SKM-1 (cell line): ENCODE data around the gene SYT7.
A peak's percentile ranks its signal among the peaks of the same experiment; 100 is the strongest.

Source experiments
- DNase-seq: peaks from one replicate; lab custom pipeline; 2025; ENCODE audit not compliant: unreplicated experiment; lab: John Stamatoyannopoulos, UW

SYT7 gene

DNA sequence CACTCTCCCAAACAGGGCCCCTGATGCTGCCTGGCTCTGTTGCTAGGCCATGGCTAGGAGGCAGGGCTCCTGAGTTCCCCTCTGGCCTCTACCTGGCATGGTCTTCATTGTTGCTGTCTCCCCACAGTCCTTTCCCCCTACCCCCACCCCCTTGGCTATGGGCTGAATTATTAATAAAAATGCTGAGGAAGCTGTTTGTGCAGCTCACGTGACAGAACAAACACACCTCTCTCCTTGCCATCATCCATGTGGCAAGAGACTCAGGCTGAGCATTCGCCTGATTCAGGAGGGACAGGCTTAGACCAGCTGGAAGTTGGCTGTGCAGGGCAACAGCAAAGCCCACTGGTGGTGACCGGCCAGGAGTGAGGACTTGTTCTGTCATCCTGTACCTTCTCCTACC lies 4.2 kb upstream of the SYT7 start:
- DNase-seq: no peak

DNA sequence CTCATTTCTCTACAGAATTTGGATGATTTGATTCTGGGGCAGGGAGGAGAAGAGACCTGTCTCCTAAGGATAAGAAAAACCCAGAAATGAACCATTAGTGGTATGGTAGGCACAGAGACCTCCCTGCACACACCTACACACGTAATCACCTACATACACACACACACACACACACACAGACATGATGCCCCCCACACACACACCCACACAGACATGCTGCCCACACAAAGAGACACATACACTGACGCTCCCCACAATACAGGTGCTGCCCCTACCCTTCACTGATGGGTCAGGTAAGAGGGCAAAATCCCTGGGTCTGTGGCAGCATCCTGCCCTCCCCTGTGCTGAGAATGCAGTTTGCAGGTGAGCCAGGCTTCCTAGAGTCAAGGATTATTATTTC lies 1.1 kb upstream of the SYT7 start:
- no peak for DNase-seq

DNA sequence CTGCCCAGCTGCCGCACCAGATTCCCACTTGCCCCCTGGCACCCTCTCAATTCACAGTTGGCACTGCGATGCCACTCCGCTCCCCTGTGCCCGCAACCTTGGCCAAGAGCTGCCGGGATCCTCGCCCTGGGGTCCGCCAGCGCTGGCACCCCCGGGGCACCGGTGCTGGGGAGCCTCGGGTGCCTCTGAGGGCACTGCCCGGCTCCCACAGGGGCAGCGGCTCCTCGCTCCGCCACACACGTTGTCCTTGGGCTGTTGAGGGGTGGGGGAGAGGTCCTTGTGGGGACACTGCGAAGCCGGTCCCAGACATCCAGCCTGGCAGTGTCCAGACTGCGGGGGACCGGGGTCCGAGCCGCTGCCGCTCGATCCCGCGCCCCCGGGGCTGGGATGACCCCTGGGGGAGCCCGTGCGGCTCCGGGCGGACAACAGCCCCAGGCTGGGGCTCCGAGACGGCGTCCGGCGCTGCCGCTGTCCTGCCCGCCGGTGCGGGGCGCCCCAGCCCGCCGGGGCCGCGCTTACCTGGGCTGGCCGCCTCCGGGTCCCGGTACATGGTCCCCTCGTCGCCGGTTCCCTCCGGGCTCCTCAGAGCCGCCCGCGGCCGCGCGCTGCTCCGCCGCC lies 496 bp downstream of the SYT7 start:
- DNase-seq: no peak

DNA sequence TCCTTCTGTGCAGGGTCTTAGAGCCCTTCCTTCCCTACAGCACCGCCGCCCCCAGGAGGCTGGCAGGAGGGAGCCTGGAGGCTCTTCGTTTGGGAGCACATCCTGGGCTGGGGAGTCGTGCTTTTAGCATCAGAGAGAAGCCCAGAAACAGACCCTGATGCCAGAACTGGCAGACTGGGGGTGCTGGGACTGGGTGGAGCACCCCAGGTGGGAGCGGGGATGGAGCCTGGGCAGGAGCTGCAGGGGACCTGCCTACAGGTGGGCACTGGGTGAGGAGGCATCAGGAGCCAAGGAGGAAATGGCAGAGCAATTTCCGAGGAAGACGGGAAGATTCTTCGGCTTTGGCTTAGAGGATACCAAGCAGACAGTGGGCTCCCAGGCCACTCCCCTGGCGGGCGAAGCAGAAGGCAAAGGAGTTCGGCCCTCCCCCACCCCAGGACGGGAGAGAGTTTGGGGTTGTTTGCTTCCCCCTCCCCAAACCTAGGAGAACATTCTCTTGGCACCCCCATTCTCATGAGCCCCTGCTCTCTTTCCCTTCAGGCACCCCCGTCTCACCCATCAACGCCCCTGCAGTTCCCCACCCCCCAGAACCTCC lies 1.1 kb downstream of the SYT7 start:
- no peak for DNase-seq

DNA sequence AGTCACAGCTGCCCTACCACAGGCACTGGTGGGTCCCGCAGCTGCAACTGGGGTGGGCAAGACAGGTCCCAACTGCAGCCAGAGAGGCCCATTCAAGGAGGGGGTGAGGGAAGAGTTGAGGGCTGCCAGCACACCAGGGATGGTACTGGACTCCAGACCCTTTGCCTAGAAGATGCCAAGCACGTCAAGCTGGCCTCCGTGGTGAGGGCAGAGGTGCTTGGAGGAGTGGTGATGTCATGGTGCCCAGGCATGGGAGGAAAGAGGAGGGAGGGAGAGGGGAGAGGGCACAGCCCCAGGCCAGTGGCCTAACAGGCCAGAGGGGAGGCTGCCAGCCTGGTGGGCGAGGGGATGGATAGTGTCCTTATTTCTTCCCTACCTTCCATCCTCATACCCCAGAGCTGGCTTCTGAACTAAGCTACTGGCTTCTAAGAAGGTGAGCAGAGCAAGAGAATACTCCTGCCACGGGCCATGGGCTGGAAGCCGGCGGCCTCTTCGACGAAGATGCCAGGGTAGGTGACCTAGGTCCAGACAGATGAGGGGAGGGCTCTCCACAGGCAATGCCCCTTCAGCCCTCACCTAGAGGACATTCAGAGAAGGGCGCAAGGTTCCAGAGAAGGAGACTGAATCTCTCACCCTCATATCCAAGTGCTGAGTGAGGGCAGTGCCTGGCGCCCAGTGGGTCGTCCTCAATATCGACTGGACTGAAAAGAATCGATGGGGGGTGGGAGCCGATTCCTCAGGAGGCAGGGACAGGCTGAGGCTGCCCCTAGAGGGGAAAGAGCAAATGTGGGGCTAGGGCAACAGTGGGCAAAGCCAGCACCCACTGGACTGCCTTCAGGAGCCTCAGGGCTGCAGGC lies 1.8 kb downstream of the SYT7 start:
- no peak for DNase-seq

DNA sequence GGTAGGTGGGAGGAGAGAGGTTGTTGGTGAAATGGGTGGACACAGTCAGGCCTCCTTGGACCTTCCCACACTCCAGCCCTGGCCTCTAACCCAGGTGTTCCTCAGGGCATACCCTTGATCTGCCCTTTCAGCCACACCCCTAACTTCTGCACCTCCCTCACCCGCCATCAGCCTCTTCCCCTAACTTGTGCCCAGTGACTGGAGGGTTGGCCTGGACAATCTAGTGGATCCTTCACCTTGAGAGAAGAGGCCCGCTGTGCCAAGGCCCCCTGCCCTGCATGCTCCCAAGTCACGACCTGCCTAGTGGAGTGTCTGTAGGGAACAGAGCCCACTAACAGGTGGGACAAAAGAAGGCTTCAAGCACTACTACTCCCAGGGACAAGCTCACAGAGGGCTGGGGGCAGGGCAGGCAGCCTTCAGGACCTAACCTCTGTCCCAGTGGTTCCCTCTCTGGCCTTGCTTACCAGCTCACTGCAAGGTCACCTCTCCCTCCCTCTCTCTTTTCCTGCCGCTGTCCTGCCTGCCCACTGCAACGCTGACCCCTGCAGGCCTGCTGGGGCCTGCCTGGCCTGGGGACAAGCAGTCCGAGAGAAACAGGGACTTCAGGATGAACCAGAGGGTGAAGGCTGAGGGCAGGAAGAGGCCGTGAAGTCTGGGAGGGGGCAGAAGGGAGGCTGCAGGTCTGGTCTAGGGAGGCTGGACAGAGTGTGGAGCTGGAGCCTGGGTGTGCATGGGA lies 3.3 kb downstream of the SYT7 start:
- no peak for DNase-seq

DNA sequence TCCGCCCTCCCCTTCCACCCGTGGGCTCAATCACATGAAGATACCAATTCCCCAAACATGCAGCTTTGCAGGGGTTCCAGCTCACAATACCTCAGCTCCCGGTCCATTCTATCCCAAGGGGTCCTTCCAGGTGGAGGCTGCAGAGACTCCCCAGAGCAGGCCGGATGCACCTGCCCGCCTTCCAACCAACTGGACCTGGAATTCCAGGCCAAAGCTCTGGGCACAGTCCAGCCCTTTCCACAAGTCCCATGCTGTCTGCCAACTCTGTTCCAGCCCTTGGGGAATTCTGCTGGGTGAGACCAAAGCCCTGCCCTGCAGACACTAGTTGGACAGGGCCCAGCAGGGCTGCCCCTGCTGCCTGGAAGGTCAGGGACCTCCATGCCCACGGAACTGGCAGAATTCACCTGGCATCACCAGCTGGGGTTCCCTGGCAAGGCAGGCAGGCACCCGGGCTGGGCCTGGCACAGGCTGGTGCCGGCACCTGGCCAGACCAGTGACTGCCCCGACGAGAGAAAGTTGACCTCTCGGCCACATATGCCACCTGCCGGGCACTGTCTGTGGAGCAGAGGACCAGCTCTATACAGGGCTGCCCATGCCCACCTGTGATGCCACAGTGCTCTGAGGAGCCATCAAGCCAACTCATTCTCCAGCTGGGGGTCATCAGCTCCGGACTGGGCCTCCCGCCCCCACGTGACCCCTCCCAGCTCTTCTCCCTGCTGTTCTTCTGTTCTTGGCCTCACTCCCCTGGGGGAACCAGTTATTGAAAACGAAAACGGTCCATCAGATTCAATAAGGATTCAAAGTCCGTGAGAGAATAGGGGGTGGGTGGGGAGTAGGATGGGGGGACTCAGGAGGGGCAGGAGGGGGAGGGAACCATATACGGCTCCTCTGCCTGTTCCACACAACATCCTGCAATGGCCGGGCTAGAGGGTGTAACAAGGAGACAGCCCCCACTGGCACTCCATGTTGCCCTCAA lies 4.7 kb downstream of the SYT7 start:
- no peak for DNase-seq

DNA sequence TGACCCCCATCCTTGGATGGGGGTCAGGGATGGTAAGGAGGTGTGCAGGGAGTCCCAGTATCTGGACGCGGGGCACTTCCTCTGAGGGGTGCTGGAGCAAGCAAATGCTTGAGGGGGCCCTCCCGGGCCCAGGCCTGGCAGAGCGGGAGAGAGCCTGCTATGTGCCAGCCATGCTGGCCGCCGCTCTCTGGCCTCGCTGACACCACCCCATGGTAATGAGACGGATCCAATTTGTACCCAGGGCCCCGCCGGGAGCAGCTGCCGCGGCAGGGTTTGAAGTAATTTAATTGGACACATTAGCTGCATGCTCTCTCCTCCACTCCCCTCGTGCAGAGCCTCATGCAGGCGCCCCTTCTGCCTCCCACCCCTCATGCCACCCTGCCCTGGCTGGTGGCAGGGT lies 6.3 kb downstream of the SYT7 start:
- DNase-seq: no peak

DNA sequence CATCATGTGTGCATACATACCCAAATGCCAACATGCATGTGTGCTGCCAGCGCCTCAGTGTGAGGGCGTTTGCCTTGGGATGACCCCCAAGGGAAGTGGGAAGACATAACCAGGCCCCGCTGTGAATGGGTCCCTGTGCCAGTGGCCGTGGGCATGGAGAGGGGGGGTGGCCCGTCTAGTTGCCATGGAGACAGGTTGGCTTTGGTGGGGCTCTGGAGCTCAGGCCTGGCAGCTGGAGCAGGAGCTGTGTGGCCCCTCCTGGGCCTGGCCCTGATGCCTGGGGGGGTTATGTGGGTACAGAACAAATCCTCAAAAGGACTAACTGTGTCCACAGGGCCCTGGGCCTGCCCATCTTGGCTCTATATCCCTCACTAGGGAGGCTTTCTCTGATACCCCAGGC lies 8.0 kb downstream of the SYT7 start:
- no peak for DNase-seq

DNA sequence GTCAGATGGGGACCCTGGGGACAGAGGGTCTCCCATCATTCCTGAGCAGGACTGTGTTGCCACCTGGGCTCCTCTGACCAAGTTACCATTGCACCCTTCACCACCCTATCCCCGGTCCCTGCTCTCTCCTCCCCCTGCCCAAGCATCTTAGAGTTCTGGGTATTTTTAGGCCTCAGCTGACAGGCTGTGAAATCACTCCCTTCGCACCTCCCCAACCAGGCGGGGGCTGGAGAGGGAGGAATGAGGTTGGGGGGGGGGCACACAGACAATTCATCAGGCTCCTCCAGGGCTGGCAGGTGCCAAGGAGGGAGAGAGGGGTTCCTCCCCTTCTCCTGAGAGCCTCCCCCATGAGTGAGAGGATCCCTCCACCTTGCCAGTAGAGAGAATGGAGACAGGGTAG lies 9.0 kb downstream of the SYT7 start:
- no peak for DNase-seq

DNA sequence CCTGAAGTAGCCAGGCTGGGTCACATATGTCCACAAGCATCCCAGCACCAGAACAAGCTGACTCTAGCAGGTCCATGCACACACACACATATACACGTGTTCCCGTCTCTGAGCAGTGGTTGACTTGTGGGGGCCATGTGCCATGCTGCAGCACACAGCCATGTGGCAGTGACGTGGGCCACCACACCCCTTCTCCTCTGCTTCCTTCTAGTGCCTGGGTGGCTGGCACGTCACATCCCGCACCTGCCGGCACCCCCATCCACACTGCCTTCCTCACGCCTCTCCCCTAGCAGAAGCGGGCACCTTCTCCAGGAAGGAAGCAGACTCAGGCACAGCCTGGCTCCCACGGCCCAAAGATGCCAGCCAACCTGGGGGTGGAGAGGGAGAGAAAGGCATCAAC lies 9.5 kb downstream of the SYT7 start:
- no peak for DNase-seq

DNA sequence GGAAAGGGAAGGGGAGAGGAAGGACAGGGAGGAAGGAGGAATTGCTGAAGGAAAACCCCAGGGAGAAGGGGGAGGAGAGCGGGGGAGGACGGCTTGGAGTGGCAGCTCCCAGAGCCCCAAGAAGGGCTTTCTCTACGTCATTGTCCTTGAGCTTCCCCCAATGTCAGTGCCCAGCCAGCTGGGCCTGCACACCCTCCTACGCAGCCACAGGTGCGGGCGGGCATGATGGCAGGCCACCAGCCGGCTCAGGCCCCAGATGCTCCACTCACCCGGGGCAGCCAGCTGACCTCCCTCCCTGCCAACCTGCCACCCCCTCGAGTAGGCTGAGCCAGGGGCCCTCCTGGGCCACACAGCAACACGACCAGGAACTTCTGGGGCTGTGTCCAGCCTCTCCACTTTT lies 11.2 kb downstream of the SYT7 start:
- no peak for DNase-seq

DNA sequence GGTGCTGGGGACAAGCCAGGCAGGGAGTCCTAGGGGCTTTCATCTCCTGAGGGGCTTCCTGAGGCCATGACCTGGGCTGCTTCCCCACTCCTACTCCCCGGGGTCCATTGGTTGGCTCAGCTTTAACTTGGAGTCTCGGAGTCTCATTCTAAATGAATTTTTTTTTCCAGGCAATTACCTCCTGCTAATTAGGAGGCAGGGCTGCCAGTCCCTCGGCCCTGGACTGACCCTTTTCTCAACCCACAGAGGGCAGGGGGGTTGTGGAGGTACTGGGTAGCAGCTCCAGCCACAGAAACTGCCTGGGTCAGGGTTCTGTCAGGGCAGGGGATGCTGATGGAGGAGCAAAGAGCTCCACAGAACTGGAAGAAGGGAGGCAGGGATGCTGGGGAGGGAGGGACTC lies 11.9 kb downstream of the SYT7 start:
- DNase-seq: no peak

DNA sequence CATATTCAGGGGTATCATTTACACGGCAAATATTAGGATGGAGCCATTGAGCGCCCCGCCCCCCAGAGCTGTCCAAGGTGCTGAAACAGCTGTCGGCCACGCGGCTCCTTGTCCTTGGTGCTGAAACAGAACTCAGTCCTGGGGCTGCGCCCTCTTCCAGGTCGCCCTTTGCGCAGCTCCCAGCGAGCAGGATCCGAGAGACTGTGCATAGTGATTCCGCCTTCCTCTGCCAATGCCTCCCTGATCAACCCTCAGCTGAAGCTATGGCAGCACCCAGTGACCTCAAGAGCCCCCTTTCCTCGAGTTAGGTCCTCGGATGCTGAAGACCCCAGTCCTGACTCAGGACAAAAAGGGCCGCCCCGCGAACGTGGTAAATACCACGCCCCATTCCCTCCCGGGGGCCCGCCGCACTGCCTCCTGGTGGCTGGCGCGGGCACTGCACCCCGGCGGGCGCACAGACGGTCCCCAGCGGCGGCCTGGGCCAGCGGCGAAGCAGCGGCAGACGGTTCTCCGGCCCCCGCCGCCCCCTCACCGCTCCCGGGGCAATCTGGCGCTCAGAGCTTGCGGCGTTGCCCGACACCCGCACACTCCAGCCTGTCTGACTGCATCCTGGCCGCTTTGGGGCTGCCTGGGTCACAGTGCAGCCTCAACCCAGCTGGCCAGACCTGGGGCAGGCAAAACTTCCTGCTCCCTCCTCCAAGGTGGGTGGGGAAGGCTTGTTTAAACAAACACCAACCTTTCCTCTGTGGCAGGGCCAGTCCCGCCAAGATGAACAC lies 13.4 kb downstream of the SYT7 start:
- DNase-seq: peak; percentile 32

DNA sequence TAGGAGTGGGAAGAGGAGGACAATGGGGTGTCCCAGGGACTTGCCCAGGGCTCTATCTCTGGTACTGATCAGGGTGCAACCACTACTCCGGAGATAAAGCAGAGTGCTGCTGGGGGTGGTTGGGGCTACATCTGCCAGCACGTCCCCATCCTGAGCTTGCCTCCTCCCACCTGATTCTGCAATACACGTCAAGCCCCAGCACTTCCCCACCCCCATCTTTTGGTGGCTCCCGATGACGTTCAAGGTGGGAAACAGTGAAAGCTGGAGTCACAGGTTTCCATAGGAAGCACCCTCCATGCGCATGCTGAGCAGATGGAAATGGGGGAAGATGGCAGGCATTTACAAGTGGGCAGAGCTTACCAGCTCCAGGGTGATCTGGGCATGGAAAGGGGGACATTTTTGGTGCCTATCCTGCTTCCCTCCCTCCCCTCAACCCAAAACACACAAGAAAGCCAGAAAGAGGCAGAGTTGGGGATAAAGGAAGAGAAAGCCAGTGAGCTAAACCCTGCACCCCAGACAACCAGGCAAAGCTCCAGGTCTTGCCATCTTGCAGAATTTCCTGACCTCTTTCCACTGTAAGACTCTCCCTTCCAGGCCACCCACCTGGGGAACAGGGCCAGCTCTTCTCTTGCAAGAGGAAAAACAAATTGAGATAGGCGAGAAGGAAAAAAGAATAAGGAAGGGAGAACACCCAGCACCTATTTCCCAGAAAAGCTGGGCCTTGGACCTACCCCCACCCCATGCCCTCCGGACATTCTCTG lies 15.8 kb downstream of the SYT7 start:
- DNase-seq: no peak

DNA sequence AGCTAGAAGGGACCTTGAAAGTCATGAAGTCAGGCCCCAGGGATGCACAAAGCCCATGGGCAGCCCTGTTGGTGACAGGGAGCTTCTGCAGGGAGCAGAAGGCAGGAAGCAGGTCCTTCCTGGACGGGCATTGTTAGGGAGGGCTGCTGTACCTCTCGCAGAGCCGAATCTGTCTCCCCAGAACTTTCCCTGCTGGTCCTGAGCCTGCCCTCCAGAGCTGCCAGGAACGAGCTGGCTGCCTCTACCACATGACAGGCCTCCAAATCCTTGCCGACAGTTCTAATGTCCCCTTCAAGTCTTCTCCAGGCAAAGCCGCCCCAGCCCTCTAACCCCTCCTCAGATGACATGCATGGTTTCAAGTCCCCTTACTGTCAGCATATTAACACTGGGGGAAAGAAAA lies 20.1 kb downstream of the SYT7 start:
- no peak for DNase-seq

DNA sequence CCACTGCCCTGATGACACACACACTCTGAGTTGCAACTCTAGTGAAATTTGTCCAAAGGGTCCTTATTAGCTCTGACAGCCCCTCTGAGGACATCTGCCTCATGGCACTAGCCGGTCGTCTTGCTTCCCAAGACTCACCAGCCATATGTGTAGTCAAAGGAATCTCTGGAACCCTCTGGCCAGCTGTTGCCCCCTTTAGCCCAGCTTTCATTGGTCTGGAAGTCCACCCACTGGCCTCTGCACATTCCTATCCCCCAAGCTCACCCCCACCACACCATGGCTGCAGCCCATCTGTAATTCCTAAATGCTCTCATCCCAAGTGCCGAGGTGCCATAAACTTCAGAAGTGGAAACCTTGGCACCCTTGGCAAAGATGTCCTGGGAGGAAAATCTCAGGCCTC lies 24.3 kb downstream of the SYT7 start:
- DNase-seq: no peak

DNA sequence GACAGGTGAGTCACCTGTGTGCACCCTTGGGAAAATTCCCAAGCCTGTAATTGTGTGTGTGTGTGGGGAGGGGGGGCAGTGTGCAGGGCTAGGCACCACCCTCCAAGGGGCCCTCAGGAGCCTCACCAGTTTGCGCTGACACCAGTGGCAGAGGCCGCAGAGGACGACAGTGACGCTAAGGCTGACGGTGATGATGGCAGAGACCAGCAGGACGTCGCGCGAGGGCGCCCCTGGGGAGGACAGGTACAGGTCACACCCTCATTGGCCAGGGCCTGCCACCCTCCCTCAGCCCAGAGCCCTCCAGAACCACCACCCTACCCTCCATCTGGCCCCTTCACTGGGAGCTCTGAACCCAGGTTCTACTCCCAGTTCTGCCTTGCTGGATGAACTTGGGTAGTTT lies 24.9 kb downstream of the SYT7 start:
- no peak for DNase-seq
